HG03469 (cell line): ENCODE data around the gene FAM149B1.

ENCODE experiments used
- ATAC-seq: cut with Tn5 transposase; IDR thresholded peaks from one replicate; pipeline ENCODE4 v1.9.1; 2021; ENCODE audit warnings: mild to moderate bottlenecking, moderate library complexity, moderate number of reproducible peaks; ENCODE audit not compliant: unreplicated experiment

FAM149B1 gene

DNA sequence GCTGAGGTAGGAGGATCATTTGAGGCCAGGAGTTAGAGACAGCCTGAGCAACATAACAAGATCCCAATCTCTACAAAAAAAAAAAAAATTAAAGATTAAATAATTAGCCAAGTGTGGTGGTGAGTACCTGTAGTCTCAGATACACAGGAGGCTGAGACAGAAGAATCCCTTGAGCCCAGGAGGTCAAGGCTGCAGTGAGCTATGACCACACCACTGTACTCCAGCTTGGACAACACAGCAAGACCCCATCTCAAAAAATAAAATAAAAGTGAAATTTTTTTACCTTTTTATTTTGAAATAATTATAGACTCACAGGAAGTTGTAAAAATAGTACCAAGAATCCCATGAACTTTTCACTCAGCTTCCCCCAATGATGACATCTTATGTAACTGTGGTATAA lies 4.9 kb downstream of the FAM149B1 start:
- ATAC-seq: no peak

DNA sequence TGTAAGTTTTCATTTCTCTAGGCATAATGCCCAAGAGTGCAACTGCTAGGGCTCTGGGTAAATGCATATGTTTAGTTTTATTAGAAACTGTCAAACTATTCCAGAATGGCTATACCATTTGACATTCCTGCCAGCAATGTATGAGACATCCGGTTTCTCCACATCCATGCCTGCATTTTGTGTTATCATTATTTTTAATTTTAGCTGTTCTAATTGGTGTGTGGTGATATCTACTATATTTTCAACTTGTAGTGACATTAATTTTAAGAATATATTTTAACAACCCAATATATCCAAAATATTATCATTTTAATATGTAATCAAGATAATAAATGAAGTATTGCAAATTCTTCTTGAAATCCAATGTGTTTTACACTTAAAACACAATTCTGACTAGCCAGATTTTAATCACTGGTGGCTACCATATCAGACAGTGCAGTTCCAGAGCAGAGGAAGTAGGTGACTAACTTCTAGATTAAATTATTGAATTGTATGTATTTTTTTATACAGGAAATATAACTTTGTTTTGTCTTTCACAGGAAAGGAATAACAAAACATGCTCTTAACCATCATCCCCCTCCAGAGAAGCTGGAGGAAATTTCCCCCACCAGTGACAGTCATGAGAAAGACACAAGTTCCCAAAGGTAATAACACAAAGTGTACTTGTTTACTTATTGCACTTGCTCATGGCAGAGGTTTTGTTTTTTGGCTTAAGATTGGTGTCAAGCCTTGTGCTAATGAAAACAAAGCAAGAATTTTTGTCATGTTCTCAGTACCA lies 6.4 kb downstream of the FAM149B1 start:
- no peak for ATAC-seq

GRCh38 chr10:73182568-73182967 lies 14.6 kb downstream of the FAM149B1 start:
- no peak for ATAC-seq

DNA sequence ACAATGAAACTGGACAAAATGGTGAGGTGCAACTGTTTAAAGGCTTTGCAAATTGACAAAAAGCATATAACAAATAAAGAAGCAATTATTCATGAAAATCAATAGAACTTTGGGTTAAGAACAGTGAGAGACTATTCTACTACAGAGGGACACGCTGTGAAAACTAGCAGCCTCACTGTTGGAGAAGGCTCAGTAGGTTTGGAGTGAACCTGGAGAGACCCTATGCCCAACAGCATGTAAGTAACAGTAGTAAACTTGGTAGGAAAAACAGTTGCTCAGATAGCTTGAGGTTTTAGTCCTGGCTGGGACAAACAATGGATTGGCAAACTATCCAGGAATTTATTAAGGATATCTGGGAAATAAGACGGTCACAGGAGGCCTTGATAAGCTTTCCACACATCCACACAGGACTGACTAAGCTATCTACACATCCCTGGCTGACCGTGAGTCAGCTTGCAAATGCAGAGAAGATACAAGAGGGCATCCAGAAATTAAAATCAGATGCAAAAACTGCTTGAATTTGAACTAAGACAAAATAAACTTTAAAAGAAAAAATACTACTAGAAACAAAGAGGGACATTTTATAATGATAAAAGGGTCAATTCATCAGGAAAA lies 15.9 kb downstream of the FAM149B1 start:
- no peak for ATAC-seq

GRCh38 chr10:73186266-73186665 lies 18.3 kb downstream of the FAM149B1 start:
- no peak for ATAC-seq

DNA sequence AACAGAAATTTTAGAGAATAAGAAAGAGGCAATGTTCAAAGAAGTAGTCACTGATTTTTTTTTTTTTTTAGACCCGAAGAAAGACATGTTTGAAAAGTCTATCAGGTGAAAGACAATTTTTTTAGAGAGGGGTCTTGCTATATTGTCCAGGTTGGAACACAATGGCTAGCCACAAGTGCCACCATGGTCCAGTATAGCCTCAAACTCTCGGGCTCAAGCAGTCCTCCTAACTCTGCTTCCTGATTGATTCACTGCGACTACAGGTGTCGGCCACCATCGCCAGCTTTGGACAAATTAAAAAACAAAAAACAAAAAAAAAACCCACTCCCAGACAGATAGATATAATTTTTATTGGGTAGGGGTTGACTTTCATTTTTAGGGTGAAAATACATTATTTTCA lies 22.3 kb downstream of the FAM149B1 start:
- ATAC-seq: no peak

DNA sequence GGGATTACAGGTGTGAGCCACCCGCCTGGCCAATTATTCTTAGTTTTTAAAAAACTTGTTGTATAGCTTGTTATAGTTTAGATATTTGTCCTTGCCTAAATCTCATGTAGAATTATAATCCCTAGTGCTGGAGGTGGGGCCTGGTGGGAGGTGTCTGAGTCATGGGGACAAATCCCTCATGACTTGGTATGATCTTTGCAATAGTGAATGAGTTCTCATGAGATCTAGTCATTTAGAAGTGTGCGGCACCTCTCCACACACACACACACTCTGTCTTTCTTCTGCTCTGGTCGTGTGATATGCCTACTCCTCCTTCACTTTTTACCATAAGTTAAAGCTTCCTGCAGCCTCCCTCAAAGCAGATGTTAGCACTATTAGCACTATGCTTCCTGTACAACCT lies 37.2 kb downstream of the FAM149B1 start:
- no peak for ATAC-seq

DNA sequence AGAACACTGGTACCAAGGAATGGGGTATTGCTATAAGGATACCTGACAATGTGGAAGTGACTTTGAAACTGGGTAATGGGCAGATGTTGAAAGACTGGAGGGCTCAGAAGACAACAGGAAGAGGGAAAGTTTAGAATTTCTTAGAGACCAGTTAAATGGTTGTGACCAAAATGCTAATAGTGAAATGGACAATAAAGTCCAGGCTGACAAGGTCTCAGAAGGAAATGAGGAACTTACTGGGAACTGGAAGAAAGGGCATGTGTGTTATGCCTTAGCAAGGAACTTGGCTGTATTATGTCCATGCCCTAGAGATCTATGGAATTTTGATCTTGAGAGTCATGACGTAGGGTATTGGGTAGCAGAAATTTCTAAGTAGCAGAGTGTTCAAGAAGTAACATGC lies 38.0 kb downstream of the FAM149B1 start:
- no peak for ATAC-seq

GRCh38 chr10:73206385-73206784 lies 38.5 kb downstream of the FAM149B1 start:
- ATAC-seq: no peak

GRCh38 chr10:73207883-73208282 lies 40.0 kb downstream of the FAM149B1 start:
- no peak for ATAC-seq

DNA sequence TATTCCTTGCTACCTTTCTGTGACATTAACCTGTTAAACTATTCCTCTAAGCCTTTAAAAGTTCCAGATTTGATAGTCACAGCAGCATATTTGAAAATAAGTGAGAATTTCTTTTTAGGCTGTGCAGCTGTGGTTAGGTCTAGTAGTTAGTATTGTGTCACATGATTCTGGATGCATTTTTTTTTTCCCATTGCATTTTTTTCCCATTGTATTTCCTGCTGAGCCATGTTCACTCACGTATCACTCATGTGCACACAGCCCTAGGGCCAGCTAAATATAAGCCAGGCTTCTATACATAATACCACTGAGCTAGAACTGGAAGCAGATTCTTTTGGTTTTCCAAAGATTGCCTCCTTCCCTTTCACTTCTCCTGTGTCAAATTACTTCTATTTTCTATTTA lies 41.8 kb downstream of the FAM149B1 start:
- ATAC-seq: no peak

DNA sequence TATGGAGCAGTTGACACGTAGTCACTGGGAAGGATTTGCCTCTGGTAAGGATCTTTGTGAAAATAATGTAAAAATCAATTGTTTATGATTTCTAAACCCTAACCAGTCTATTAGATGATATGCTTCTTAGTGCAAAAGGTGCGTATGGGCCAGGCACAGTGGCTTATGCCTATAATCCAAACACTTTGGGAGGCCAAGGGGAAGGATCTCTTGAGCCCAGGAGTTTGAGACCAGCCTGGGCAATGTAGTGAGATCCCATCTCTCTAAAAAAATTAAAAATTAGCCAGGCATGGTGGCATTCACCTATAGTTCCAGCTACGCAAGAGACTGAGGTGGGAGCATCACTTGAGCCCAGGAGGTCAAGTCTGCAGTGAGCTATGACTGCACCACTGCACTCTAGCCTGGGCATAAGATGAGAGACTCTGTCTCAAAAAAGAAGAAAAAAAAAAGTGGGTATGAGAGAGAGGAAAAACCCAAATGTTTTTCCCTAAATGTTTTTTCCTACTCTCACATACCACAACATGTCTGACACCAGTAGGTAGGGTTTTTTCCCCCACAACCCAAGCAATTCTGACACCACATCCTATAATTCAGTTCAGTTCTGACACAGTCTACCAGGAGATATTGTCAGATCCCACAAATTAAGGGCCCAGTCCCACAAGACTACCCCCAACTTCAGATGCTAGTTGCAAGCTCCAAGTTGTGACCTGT lies 42.6 kb downstream of the FAM149B1 start:
- ATAC-seq: no peak

- no peak for ATAC-seq
These were observed 43.3 kb downstream of the FAM149B1 start for GRCh38 chr10:73211106-73211811.

GRCh38 chr10:73215749-73216148 lies 47.8 kb downstream of the FAM149B1 start:
- no peak for ATAC-seq

DNA sequence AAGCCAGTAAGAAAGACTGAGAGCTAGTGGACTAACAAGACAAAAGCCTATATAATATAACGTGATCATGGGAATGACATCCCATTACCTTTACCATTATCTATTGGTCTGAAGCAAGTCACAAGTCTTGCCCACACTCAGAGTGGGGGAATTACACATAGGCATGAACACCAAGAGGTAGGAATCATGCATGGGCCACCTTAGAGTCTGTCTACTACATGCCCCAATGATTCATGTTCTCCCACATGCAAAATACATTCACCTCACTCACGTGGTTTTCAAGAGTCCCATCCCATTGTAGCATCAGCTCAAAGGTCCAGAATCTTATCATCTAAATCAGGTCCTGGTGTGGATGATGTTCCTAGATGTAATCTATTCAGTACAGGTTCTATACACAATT lies 49.7 kb downstream of the FAM149B1 start:
- no peak for ATAC-seq

DNA sequence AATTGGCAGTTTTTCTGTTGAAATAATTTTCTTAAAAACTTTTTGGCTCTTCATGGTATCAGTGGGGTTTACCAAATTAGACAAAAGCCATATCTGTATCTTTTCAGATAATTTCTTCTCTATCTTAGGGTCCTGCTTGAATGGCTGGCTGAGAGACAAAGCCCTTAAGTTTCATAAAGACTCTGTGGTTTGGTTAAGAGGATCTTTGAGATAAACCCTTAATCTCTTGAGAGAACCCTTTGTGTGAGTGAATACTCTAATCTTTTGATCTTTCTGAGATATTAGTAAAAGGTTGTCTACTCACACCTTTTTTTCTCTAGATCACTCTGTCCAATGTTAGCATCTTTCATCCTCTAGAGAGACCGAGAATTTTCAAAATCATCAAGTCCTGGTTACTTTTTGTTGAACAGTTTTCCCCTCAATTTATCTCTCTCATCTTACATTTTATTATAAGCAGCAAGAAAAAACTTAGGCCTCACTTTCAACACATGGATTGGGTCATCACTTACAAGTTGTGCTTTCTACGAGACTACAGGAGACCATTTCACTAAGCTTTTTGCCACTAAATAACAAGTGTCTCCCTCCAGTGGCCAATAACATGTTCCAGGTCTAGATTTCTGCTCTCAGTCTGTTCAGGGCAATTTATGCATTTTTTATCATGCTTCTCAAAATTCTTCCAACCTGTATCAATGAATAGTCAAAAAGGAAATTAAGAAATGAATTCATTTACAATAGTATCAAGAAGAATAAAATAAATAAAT lies 50.7 kb downstream of the FAM149B1 start:
- ATAC-seq: no peak

- no peak for ATAC-seq
These were observed 51.5 kb downstream of the FAM149B1 start for GRCh38 chr10:73219384-73219783.

DNA sequence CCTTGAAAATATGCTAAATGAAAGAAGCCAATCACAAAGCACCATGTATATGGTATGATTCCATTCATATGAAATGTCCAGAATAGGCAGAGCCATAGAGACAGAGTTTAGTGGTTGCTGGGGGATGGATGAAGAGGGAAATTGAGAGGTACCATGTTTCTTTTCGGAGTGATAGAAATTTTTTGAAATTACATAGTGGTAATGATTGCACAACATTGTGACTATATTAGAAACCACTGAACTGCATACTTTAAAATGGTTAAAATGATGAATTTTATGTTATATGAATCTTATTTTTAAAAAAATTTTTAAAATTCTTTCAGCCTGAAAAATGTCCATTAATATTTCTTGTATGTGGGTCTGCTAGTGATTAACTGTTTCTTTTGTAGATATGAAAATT lies 53.1 kb downstream of the FAM149B1 start:
- no peak for ATAC-seq

DNA sequence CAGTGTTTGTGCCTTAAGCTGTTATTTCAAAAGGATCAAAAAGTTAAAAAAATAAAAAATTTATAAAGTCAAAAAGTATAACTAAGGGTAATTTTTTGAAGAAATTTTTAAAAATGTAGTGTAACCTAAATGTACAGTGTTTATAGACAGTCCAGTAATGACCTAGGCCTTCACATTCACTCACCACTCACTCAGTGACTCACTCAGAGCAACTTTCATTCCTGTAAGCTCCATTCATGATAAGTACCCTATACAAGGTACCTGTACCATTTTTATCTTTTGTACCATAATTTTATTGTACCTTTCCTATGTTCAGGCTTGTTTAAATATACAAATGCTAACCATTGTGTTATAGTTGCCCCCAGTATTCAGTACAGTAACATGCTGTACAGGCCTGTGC lies 57.6 kb downstream of the FAM149B1 start:
- ATAC-seq: no peak

DNA sequence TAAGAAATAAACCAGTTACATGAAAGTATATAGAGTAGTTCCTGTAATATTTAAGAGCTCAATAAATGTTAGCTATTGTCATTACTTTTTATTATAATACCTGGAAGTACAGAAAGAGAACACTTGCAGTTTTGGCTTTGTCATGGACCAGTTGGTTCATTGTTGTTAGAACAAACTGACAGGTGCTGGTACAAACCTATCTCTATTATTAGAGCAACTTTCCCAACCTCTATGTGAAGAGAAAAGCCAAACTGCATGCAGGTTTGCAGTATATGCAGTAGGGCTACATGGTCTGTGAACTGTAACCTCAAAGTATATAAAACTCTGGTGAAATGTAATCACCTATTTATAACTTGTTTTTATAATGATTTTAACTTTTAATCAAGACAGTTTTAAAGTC lies 58.7 kb downstream of the FAM149B1 start:
- no peak for ATAC-seq

DNA sequence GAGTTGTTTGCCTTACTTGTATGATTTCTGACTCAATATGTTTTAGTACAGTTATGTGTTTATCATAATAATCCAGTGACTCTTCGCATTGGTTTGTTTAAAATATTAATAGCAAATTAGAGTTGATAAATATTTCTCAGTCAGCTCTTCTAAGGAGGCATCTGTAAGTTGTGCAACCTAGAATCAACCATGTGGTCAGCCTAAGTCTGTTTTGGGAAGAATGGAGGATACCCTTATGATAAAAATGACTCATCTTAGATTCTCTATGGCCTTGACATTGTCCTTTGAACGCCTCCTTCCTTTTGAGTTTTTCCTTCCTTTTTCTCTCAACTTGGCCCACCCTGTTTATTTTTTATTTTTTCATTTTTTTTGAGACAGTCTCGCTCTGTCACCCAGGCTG lies 60.3 kb downstream of the FAM149B1 start:
- ATAC-seq: no peak
